Right atrium auricular region (tissue), 2 donors: ENCODE measurements around the gene KAZN. TPM values are rescaled to one million over a fixed set of nuclear protein-coding genes. Genes with fewer than 3 reads are reported as not detected.

ENCODE experiments used
- DNase-seq: peaks from one replicate; pipeline ENCODE4 v3.0.0-alpha.2; 2019; ENCODE audit warnings: low spot score
- H3K27ac ChIP-seq, 2 donors: fragments of 200-600 bp; sonication (generic); 1 replicate in 1 of 2; 2 replicates in 1 of 2; pipeline ENCODE4 v1.5.1; 2016 to 2019
- H3K27me3 ChIP-seq, 2 donors: fragments of 200-600 bp; sonication (generic); one replicate each; pipeline versions ENCODE4 v1.5.1 to v1.6.0; 2017 to 2019
- H3K36me3 ChIP-seq: fragments of 200-600 bp; sonication (generic); one replicate; pipeline ENCODE4 v1.5.1; 2016
- H3K4me1 ChIP-seq, 2 donors: fragments of 200-600 bp; sonication (generic); one replicate each; pipeline versions ENCODE4 v1.5.1 to v1.6.0; 2017 to 2019
- H3K4me3 ChIP-seq, 2 donors: fragments of 200-600 bp; sonication (generic); 1 replicate in 1 of 2; 2 replicates in 1 of 2; pipeline ENCODE4 v1.5.1; 2017 to 2019; ENCODE audit warnings: mild to moderate bottlenecking in 1 of 2, moderate library complexity in 1 of 2
- H3K9me3 ChIP-seq, 2 donors: fragments of 200-600 bp; sonication (generic); one replicate each; pipeline ENCODE4 v1.5.1; 2019
- total RNA-seq, 2 donors: library from RNA; depleted of rRNA; stranded (reverse); fragments of >200 nt; gene quantifications; one replicate each; pipeline ENCODE4 v1.1.0, GENCODE V29; 2016
- TF ChIP-seq, protein P1 (sequence below), 2 donors: fragments of 200-600 bp; sonication (generic); IDR thresholded peaks; one replicate each; pipeline ENCODE4 v1.5.1; 2019; ENCODE audit warnings: antibody characterized with exemption in 2 of 2

The KAZN gene
- total RNA-seq, 2 donors from 2014 or later: 3.9 to 6.8 TPM

DNA sequence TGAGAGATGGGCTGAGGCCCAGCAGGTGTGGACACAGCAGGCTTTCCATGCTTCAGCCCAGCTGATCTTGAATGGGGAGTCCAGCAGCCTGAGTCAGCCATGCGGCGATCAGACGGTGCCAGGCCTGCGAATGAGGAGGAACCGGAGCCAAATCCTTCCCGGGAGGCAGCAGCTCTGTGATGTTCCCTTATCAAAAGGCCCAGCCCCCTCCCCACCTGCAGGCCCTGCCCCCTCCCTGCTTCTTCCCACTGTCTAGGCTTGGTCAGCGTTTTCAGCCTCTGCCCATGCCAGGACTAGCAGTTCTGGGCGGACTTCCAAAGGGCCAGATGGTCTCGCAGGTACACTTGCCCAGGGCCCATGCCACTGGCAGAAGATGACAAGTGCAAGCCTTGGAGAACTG is 253.8 kb downstream of the KAZN start:
- no peak overlapping the region for H3K27ac ChIP-seq
- DNase-seq: no peak
- no peaks in the 10 kb centered on the region for H3K9me3 ChIP-seq
- no peaks in the 10 kb centered on the region for H3K36me3 ChIP-seq
- no peaks in the 10 kb centered on the region for H3K4me1 ChIP-seq
- H3K27me3 ChIP-seq: no peaks in the 10 kb centered on the region
- H3K4me3 ChIP-seq: no peak overlapping the region
- TF ChIP-seq, protein P1, sequence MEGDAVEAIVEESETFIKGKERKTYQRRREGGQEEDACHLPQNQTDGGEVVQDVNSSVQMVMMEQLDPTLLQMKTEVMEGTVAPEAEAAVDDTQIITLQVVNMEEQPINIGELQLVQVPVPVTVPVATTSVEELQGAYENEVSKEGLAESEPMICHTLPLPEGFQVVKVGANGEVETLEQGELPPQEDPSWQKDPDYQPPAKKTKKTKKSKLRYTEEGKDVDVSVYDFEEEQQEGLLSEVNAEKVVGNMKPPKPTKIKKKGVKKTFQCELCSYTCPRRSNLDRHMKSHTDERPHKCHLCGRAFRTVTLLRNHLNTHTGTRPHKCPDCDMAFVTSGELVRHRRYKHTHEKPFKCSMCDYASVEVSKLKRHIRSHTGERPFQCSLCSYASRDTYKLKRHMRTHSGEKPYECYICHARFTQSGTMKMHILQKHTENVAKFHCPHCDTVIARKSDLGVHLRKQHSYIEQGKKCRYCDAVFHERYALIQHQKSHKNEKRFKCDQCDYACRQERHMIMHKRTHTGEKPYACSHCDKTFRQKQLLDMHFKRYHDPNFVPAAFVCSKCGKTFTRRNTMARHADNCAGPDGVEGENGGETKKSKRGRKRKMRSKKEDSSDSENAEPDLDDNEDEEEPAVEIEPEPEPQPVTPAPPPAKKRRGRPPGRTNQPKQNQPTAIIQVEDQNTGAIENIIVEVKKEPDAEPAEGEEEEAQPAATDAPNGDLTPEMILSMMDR (IDR thresholded peaks at IDR 0.05): no peak

DNA sequence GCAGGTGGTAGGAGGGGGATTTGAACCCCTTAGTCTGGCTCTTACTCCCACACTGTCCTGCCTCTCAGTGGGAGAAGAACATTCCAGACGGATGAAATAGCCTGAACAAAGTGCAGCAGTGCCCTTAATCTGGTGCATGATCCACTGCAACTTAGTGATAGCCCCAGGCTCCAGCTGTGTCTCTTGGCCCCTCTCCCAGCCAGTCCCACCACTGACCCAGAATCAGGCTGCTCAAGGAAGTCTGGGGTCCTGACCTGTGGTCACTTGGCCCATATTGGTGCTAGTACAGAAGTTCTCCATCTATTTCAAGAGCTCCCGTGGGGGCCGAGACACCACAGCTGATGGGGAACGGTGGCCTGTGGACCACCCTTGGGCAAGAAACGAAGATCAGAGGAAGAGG is 255.0 kb downstream of the KAZN start:
- no peak for DNase-seq
- H3K4me1 ChIP-seq: no peaks in the 10 kb centered on the region
- TF ChIP-seq, protein P1 (IDR thresholded peaks at IDR 0.05): no peak
- no peaks in the 10 kb centered on the region for H3K9me3 ChIP-seq
- H3K4me3 ChIP-seq: no peak overlapping the region
- H3K27ac ChIP-seq: no peak overlapping the region
- no peaks in the 10 kb centered on the region for H3K36me3 ChIP-seq
- H3K27me3 ChIP-seq: no peaks in the 10 kb centered on the region

DNA sequence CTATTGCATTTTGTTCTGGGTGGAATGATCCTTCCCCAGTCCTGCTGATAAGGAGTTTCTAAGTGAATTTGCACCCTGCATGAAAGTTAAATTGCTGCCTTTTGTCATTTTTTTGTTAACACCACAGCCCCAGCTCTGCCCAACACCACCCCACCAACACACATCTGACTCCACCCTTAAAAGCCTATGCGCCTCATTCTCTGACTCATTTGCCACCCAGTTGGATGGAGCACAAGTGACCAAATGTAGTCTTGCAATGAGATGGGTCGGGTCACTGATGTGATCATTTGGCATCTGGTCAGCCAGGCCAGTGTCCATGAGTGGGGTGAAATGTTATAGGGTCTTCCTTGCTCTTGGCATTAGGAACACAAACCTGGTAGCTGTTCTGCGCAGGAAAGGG is 256.8 kb downstream of the KAZN start:
- TF ChIP-seq, protein P1 (IDR thresholded peaks at IDR 0.05): no peak
- H3K27me3 ChIP-seq: no peaks in the 10 kb centered on the region
- H3K27ac ChIP-seq: no peak overlapping the region
- no peaks in the 10 kb centered on the region for H3K9me3 ChIP-seq
- H3K4me3 ChIP-seq: no peak overlapping the region
- H3K36me3 ChIP-seq: no peaks in the 10 kb centered on the region
- H3K4me1 ChIP-seq: no peaks in the 10 kb centered on the region
- DNase-seq: no peak

DNA sequence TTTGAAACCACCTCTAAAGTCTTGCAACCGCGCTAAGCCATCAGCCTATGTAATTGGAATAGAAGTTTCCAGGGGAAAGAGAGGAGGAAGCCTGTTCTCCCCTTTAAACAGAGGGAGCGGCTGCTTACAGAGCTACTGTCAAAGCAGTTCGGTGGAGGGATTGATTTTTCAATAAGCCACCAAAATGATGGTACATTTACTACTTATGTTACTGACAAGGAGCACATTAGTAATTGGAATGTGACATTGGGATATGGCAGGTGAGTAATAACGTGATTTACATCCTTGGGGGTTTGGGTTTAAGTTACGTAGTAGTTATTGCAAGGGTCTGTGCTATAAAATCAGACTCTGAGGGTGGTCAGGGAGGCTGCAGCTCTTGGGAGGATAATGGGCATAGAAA is 257.3 kb downstream of the KAZN start:
- H3K27me3 ChIP-seq: no peaks in the 10 kb centered on the region
- H3K36me3 ChIP-seq: no peaks in the 10 kb centered on the region
- no peaks in the 10 kb centered on the region for H3K9me3 ChIP-seq
- TF ChIP-seq, protein P1 (IDR thresholded peaks at IDR 0.05): no peak
- no peak overlapping the region for H3K27ac ChIP-seq
- no peak for DNase-seq
- H3K4me3 ChIP-seq: no peak overlapping the region
- no peaks in the 10 kb centered on the region for H3K4me1 ChIP-seq

DNA sequence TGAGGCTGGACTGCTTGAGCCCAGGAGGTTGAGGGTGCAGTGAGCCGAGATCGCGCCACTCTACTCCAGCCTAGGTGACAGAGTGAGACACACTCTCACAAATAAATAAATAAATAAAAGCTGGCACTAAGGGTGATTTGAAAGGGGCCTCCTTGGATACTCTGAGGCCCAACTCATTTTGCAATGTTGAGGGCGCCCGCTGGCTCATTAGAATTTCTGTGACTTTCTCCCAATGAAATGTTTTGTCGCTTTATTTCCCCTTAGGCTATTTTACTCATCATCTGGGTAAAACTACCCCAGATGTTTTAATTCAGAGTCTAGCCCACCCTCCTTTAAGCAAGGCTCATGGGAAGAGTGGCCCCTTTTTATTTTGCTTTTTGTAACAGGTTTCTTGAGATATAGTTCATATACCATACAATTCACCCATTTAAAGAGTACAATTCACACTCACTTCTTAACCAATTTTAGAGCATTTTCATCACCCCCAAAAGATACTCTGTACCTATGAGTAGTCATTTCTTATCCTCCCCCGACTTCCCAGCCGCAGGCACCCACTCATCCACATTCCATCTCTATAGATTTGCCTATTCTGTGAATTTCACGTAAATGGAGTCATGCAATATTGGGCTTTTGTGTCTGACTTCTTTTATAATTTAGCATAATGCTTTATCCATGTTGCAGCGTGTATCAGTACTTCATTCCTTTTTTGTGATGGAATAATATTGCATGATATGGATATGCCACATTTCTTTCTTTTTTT is 259.1 kb downstream of the KAZN start:
- TF ChIP-seq, protein P1 (IDR thresholded peaks at IDR 0.05): no peak
- no peak for DNase-seq

More for the DNA sequence above, 259.1 kb downstream of the KAZN start:
- Histone ChIP-seq H3K27ac (no peak overlapping the region), H3K9me3 (no peaks in the 10 kb centered on the region), H3K27me3 (no peaks in the 10 kb centered on the region), H3K4me1 (no peaks in the 10 kb centered on the region), H3K4me3 (no peak overlapping the region), H3K36me3 (no peaks in the 10 kb centered on the region)
